Measurements from ENCODE around the gene KL. TPM values are rescaled to one million over a fixed set of nuclear protein-coding genes. Genes with fewer than 3 reads are reported as not detected.

The KL gene
- total RNA-seq, 1 experiment from 2014 or later = 0.28 TPM

DNA sequence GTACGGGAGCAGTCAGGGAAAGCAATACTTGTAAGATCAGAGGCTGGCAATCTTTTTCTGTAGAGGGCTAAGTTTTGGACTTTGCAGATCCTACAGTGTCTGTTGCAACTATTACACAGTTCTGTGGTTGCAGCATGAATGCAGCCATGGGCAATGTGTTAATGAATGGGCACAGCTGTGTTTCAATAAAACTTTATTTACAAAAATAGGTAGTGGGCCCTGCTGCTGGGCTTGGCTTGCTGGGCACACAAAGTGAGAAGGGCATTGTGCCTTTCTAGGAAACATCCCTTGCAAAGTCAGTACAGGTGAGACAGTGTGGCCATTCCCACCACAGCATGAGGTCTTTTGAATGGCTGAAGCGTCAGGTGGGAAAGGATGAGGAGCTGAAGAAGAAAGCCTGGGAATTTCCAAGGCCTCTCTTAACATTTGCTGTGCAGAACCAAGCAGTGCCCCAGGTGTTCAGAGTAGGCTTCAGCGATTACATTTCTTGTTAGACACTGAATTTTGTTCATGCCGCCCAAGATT is 9.1 kb downstream of the KL start:
- TF ChIP-seq, protein P1, sequence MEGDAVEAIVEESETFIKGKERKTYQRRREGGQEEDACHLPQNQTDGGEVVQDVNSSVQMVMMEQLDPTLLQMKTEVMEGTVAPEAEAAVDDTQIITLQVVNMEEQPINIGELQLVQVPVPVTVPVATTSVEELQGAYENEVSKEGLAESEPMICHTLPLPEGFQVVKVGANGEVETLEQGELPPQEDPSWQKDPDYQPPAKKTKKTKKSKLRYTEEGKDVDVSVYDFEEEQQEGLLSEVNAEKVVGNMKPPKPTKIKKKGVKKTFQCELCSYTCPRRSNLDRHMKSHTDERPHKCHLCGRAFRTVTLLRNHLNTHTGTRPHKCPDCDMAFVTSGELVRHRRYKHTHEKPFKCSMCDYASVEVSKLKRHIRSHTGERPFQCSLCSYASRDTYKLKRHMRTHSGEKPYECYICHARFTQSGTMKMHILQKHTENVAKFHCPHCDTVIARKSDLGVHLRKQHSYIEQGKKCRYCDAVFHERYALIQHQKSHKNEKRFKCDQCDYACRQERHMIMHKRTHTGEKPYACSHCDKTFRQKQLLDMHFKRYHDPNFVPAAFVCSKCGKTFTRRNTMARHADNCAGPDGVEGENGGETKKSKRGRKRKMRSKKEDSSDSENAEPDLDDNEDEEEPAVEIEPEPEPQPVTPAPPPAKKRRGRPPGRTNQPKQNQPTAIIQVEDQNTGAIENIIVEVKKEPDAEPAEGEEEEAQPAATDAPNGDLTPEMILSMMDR (IDR thresholded peaks at IDR 0.05) = no peak
- TF ChIP-seq SIN3A (IDR thresholded peaks at IDR 0.05; ENCODE audit: borderline replicate concordance, insufficient read depth, low read depth, low read length) (no peak), TCF7L2 (IDR thresholded peaks at IDR 0.05; ENCODE audit: low read depth, low read length) (no peak)
- Histone ChIP-seq H3K4me1 (ENCODE audit: control insufficient read depth, insufficient read depth, low read length) (no peaks in the 10 kb centered on the region), H3K36me3 (ENCODE audit: control insufficient read depth, insufficient read depth, low read length) (no peaks in the 10 kb centered on the region), H3K27me3 (ENCODE audit: control insufficient read depth, insufficient read depth, low read length) (peaks cover 4% of the 10 kb centered on the region), H3K4me3 (ENCODE audit: low read depth in 2 of 2, low read length in 2 of 2) (no peak overlapping the region), H3K27ac (ENCODE audit: low read length) (no peak overlapping the region), H3K9me3 (ENCODE audit: control insufficient read depth, insufficient read depth, low read depth, low read length) (no peaks in the 10 kb centered on the region)
- in situ Hi-C loops (cut with HindIII; ENCODE audit: low pct_unique_long_range_greater_than_20kb, low sequenced_read_pairs) = no loop called here
- no peak for DNase-seq (ENCODE audit: low read depth, low spot score)
- no TSS peak for BruUV-seq (replicated peaks)
- CTCF ChIA-PET = no interaction called here
- ATAC-seq = no peak
- POLR2A ChIA-PET = no interaction called here
- intact Hi-C loops (cut with micrococcal nuclease; ENCODE audit: unreplicated experiment) = no loop called here

DNA sequence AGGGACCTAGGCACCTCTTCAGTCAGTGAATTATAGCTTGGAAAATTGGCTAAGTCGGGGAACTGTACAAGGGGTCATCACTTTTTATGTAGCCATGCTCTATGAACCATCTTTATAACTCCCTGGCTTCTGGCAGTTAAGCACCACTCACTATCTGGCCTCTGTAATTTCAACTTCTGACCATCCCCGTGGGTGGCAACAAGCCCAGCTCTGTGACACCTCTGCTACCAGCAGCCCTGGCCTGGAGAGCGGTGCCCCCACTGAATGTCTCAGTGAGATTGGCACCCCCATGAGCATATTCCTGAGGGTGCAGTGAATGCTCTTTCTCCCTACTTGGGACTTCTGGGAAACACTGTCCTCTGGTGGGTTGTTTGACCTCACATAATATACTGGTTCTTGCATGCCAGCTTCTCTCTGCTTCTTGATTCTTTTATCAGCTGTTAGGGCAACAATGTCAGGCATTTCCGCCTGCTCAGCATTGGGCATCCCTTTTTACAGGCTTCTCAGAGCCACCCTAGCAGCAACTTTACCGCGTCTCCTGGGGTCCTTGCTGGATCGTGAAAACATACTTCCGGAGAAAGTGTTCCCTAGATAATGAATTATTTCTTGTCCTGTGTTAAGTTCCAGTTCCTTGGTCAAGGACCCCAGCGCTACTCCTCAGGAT is 10.4 kb downstream of the KL start:
- no peaks in the 10 kb centered on the region for H3K9me3 ChIP-seq (ENCODE audit: control insufficient read depth, insufficient read depth, low read depth, low read length)
- BruUV-seq (replicated peaks) = no TSS peak
- DNase-seq (ENCODE audit: low read depth, low spot score) = no peak
- no peak overlapping the region for H3K4me3 ChIP-seq (ENCODE audit: low read depth in 2 of 2, low read length in 2 of 2)
- H3K27me3 ChIP-seq (ENCODE audit: control insufficient read depth, insufficient read depth, low read length) = peaks cover 4% of the 10 kb centered on the region
- POLR2A ChIA-PET = no interaction called here
- ATAC-seq = no peak
- in situ Hi-C loops (cut with HindIII; ENCODE audit: low pct_unique_long_range_greater_than_20kb, low sequenced_read_pairs) = no loop called here
- H3K4me1 ChIP-seq (ENCODE audit: control insufficient read depth, insufficient read depth, low read length) = no peaks in the 10 kb centered on the region
- CTCF ChIA-PET = no interaction called here
- H3K27ac ChIP-seq (ENCODE audit: low read length) = no peak overlapping the region
- intact Hi-C loops (cut with micrococcal nuclease; ENCODE audit: unreplicated experiment) = no loop called here
- TF ChIP-seq SIN3A (IDR thresholded peaks at IDR 0.05; ENCODE audit: borderline replicate concordance, insufficient read depth, low read depth, low read length) (no peak), POLR2AphosphoS5 (IDR thresholded peaks at IDR 0.05; ENCODE audit: low read depth, low read length) (no peak), TCF7L2 (IDR thresholded peaks at IDR 0.05; ENCODE audit: low read depth, low read length) (no peak)
- TF ChIP-seq, protein P1 (IDR thresholded peaks at IDR 0.05) = no peak
- TF ChIP-seq, protein P2, sequence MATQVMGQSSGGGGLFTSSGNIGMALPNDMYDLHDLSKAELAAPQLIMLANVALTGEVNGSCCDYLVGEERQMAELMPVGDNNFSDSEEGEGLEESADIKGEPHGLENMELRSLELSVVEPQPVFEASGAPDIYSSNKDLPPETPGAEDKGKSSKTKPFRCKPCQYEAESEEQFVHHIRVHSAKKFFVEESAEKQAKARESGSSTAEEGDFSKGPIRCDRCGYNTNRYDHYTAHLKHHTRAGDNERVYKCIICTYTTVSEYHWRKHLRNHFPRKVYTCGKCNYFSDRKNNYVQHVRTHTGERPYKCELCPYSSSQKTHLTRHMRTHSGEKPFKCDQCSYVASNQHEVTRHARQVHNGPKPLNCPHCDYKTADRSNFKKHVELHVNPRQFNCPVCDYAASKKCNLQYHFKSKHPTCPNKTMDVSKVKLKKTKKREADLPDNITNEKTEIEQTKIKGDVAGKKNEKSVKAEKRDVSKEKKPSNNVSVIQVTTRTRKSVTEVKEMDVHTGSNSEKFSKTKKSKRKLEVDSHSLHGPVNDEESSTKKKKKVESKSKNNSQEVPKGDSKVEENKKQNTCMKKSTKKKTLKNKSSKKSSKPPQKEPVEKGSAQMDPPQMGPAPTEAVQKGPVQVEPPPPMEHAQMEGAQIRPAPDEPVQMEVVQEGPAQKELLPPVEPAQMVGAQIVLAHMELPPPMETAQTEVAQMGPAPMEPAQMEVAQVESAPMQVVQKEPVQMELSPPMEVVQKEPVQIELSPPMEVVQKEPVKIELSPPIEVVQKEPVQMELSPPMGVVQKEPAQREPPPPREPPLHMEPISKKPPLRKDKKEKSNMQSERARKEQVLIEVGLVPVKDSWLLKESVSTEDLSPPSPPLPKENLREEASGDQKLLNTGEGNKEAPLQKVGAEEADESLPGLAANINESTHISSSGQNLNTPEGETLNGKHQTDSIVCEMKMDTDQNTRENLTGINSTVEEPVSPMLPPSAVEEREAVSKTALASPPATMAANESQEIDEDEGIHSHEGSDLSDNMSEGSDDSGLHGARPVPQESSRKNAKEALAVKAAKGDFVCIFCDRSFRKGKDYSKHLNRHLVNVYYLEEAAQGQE (IDR thresholded peaks at IDR 0.05; ENCODE audit: insufficient read depth in 1 of 2, low read depth in 2 of 2, low read length in 1 of 2) = no peak
- H3K36me3 ChIP-seq (ENCODE audit: control insufficient read depth, insufficient read depth, low read length) = no peaks in the 10 kb centered on the region

Measured in Panc1 (cell line).